ENCODE results near the gene DDX1. TPM values are rescaled to one million over a fixed set of nuclear protein-coding genes. Genes with fewer than 3 reads are reported as not detected.

The DDX1 gene
- total RNA-seq, 3 donors from 2014 or later: 57.4 to 72.6 (median 71.0) TPM

DNA sequence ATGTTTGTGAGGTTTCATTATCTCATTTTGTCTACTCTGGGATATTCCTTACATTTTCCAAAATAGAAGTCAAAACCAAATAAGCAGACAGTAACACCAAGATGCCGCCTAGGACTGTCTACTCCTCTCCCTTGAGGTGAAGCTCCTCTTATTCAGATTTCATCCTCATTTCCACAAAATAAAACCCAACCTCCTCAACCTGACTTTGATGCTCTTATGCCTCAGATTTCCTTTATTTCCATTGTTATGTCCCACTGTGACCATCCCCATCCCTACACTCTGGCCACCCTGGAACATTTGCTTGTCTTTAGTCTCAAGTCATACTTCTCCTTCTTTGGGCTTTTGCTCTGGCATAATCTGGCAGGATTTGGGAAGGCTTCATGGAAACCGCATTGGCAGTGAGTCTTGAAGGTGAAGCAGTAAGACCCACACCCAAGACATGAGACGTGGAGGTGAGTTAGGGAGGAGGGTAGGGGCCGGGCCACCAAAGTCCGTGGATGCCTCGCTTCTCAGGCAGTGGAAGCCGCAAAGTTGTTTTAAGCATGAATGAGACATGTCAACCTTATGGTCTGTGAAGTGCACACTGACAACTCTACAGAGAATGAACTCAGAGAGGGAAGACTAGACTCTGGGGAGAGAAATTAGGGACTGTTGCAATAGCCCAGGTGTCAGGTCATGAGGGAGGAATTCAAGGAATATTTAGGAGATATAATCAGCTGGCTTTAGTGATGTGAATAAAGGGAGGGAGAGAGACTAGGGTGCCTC lies 63.6 kb downstream of the DDX1 start:
- no peak for DNase-seq (ENCODE audit: low spot score in 2 of 2)
- TF ChIP-seq POLR2AphosphoS5 (IDR thresholded peaks at IDR 0.05) (no peak), POLR2A (IDR thresholded peaks at IDR 0.05) (no peak)
- TF ChIP-seq, protein P1, sequence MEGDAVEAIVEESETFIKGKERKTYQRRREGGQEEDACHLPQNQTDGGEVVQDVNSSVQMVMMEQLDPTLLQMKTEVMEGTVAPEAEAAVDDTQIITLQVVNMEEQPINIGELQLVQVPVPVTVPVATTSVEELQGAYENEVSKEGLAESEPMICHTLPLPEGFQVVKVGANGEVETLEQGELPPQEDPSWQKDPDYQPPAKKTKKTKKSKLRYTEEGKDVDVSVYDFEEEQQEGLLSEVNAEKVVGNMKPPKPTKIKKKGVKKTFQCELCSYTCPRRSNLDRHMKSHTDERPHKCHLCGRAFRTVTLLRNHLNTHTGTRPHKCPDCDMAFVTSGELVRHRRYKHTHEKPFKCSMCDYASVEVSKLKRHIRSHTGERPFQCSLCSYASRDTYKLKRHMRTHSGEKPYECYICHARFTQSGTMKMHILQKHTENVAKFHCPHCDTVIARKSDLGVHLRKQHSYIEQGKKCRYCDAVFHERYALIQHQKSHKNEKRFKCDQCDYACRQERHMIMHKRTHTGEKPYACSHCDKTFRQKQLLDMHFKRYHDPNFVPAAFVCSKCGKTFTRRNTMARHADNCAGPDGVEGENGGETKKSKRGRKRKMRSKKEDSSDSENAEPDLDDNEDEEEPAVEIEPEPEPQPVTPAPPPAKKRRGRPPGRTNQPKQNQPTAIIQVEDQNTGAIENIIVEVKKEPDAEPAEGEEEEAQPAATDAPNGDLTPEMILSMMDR (IDR thresholded peaks at IDR 0.05): no peak
- Histone ChIP-seq H3K27me3 (no peaks in the 10 kb centered on the region), H3K27ac (no peak overlapping the region), H3K9me3 (no peaks in the 10 kb centered on the region), H3K4me1 (no peaks in the 10 kb centered on the region), H3K4me3 (no peak overlapping the region), H3K36me3 (no peaks in the 10 kb centered on the region)
- intact Hi-C loops (cut with DNase I; ENCODE audit: low total_unique reads): no loop called here

DNA sequence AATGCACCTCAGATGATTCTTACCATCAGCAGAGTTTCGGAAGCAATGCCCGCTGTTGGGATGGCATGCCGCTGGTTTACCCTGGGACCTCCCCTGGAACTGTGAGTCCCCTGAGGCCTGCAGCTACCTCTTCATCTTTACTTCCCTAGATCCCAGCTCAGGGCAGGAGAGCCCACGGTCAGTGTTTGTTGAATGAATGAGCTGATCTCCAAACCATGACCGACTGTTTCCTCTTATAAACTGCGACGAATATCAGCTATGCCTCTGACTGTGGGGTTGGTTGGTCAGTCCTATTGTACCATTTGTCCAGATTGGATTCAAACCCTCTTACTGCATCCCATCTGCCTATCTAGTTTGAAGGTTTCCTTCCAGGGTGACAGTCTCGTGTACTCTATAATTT lies 64.4 kb downstream of the DDX1 start:
- intact Hi-C loops (cut with DNase I; ENCODE audit: low total_unique reads): no loop called here
- no peaks in the 10 kb centered on the region for H3K36me3 ChIP-seq
- no peak for DNase-seq (ENCODE audit: low spot score in 2 of 2)

DNA sequence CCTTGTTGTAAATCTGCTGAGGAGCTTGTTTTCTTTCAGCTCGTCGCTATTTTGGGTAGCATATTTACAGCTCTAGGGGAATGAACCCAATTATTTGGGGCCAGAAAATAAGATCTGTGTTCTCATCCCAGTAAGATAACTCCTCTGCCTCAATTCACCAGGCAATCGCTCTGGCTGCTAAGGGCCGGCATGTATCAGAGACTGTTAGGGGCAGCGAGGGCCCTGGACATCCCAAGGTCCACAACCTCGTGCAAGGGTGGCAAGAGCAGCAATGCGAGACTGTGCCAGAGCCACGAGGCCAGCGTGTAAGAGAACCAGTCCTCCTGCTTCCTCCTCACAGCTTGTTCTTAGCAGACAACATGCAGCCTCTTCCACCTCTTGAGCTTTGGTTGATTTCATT lies 66.1 kb downstream of the DDX1 start:
- intact Hi-C loops (cut with DNase I; ENCODE audit: low total_unique reads): no loop called here
- Histone ChIP-seq H3K4me1 (no peaks in the 10 kb centered on the region), H3K9me3 (no peaks in the 10 kb centered on the region), H3K27ac (no peak overlapping the region), H3K27me3 (no peaks in the 10 kb centered on the region), H3K36me3 (no peaks in the 10 kb centered on the region), H3K4me3 (no peak overlapping the region)
- TF ChIP-seq POLR2AphosphoS5 (IDR thresholded peaks at IDR 0.05) (no peak), POLR2A (IDR thresholded peaks at IDR 0.05) (no peak)
- TF ChIP-seq, protein P1 (IDR thresholded peaks at IDR 0.05): no peak
- DNase-seq (ENCODE audit: low spot score in 2 of 2): no peak

More for the DNA sequence above, 64.4 kb downstream of the DDX1 start:
- no peaks in the 10 kb centered on the region for H3K9me3 ChIP-seq
- H3K27ac ChIP-seq: no peak overlapping the region
- no peaks in the 10 kb centered on the region for H3K4me1 ChIP-seq
- no peak overlapping the region for H3K4me3 ChIP-seq
- no peaks in the 10 kb centered on the region for H3K27me3 ChIP-seq
- TF ChIP-seq POLR2AphosphoS5 (IDR thresholded peaks at IDR 0.05): no peak
- TF ChIP-seq, protein P1 (IDR thresholded peaks at IDR 0.05): no peak
- no peak for TF ChIP-seq POLR2A (IDR thresholded peaks at IDR 0.05)

DNA sequence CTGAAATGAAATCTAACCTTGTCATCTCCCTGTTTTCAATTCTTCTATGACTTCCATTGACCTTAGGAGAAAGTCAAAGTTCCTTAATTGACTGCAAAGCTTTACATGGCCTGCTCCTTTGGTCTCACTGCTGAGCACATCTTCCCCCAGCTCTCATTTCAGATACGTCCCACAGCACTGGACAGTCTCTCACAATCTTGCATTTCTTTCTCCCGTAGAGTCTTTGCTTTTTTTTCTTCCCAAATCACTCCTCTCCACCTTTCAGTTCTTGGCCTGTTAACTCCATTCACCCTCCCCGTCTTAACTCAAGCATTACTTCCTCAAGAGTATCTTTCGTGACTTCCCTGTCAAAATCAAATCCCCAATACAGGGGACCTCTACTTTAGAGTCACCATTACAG lies 67.2 kb downstream of the DDX1 start:
- intact Hi-C loops (cut with DNase I; ENCODE audit: low total_unique reads): no loop called here
- Histone ChIP-seq H3K27me3 (no peaks in the 10 kb centered on the region), H3K4me3 (no peak overlapping the region), H3K9me3 (no peaks in the 10 kb centered on the region), H3K4me1 (no peaks in the 10 kb centered on the region), H3K27ac (no peak overlapping the region), H3K36me3 (no peaks in the 10 kb centered on the region)
- no peak for DNase-seq (ENCODE audit: low spot score in 2 of 2)
- TF ChIP-seq, protein P1 (IDR thresholded peaks at IDR 0.05): no peak
- no peak for TF ChIP-seq POLR2AphosphoS5 (IDR thresholded peaks at IDR 0.05)
- TF ChIP-seq POLR2A (IDR thresholded peaks at IDR 0.05): no peak

DNA sequence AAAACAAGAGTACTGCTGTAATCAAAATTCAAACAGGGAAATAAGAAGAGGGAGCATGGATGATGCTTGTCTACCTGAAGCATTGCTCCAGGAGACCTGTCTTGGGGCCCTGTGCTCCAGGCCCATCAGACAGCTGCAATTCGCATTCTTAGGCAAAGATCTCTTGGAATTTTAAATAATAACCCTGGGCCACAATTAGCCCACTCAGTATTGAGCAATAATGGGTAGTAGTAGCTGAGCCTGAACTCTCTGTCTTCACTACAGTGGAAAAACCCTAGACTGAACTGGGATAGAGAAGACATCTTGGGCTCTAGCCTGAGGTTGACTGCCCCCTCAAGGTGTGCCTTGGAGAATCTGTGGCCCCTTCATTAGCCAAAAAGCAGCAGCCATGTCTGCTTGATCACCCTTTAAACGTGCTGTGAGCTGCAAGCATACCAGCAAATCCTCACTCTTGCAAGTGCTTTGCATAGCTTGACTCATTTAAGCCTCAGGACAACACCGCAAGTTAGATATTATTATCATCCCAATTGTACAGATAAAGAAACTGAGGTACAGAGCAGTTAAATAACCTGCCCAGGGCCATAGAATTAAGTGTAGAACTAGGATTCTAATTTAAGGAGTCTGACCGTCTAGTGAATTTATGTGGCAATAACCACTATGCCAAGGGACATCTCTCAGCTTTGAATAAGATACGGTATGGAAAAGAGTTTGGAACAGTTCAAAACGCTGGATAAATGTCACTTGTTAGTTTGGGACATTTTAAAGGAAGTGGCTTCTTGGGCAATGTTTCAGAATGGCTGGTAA lies 69.0 kb downstream of the DDX1 start:
- H3K27ac ChIP-seq: no peak overlapping the region
- intact Hi-C loops (cut with DNase I; ENCODE audit: low total_unique reads): no loop called here
- H3K9me3 ChIP-seq: no peaks in the 10 kb centered on the region
- H3K4me1 ChIP-seq: no peaks in the 10 kb centered on the region
- no peak for DNase-seq (ENCODE audit: low spot score in 2 of 2)
- no peaks in the 10 kb centered on the region for H3K27me3 ChIP-seq
- TF ChIP-seq POLR2AphosphoS5 (IDR thresholded peaks at IDR 0.05): no peak
- no peak for TF ChIP-seq POLR2A (IDR thresholded peaks at IDR 0.05)
- TF ChIP-seq, protein P1 (IDR thresholded peaks at IDR 0.05): no peak
- H3K36me3 ChIP-seq: no peaks in the 10 kb centered on the region
- H3K4me3 ChIP-seq: no peak overlapping the region

Data from breast epithelium (tissue), 4 donors.